ENCODE results near the gene EP400. TPM values are rescaled to one million over a fixed set of nuclear protein-coding genes. Genes with fewer than 3 reads are reported as not detected.

The EP400 gene
- 10 to 100 TPM; 21.3 to 39.8 (median 24.5) TPM for total RNA-seq
- polyA plus RNA-seq: 10 to 100 TPM in 1 of 3 donors, 1 to 10 TPM in 2; 5.2 to 12.0 (median 6.4) TPM
- long read RNA-seq, donor 1: 0 reads
- long read RNA-seq, donor 2, full-length matches to known transcripts: 2 of 2 reads
- long read RNA-seq, donor 2, partial matches to known transcripts: 0 of 2 reads
- long read RNA-seq, donor 2, other reads (novel, unspliced or antisense): 0 of 2 reads
- long read RNA-seq, donor 3, full-length matches to known transcripts: 4 of 4 reads
- long read RNA-seq, donor 3, partial matches to known transcripts: 0 of 4 reads
- long read RNA-seq, donor 3, other reads (novel, unspliced or antisense): 0 of 4 reads
- long read RNA-seq, donor 4: 0 reads
- long read RNA-seq, donor 5, partial matches to known transcripts: 16 of 18 reads
- long read RNA-seq, donor 5, other reads (novel, unspliced or antisense): 0 of 18 reads
- long read RNA-seq, donor 6, full-length matches to known transcripts: 8 of 15 reads
- long read RNA-seq, donor 6, partial matches to known transcripts: 7 of 15 reads
- long read RNA-seq, donor 6, other reads (novel, unspliced or antisense): 0 of 15 reads
- long read RNA-seq, donor 7, full-length matches to known transcripts: 6 of 6 reads
- long read RNA-seq, donor 7, partial matches to known transcripts: 0 of 6 reads
- long read RNA-seq, donor 7, other reads (novel, unspliced or antisense): 0 of 6 reads
- long read RNA-seq, donor 8, full-length matches to known transcripts: 4 of 17 reads
- long read RNA-seq, donor 8, partial matches to known transcripts: 13 of 17 reads
- long read RNA-seq, donor 8, other reads (novel, unspliced or antisense): 0 of 17 reads
- long read RNA-seq, donor 9, full-length matches to known transcripts: 1 of 1 reads
- long read RNA-seq, donor 9, partial matches to known transcripts: 0 of 1 reads
- long read RNA-seq, donor 9, other reads (novel, unspliced or antisense): 0 of 1 reads
- long read RNA-seq, donor 10: 0 reads

GRCh38 chr12:131949431-131950181 lies at the start of gene EP400:
Gene EP400 (plus strand): TSS chr12:131949942. CDS start chr12:131960620, 10,678 bp downstream.
- peak; percentile 98 for DNase-seq
- Histone ChIP-seq H3K9me3 (no peaks in the 10 kb centered on the region), H3K4me3 (peak within 1 kb of the TSS; percentile 91 to 100 (median 96)), H3K27me3 (no peaks in the 10 kb centered on the region), H3K36me3 (peaks cover 2 to 8% (median 5%) of the 10 kb centered on the region in 4 donors), H3K4me1 (peaks cover 15 to 51% (median 43%) of the 10 kb centered on the region in 4 donors), H3K27ac (peak within 1 kb of the TSS; percentile 80 to 91 (median 85))
- intact Hi-C loops (cut with DNase I; ENCODE audit: low total_unique reads): no loop called here
- TF ChIP-seq CTCF (IDR thresholded peaks at IDR 0.05) (peak in 3 of 7 experiments; percentile 27 to 77 (median 59)), POLR2A (IDR thresholded peaks at IDR 0.05) (no peak), EP300 (IDR thresholded peaks at IDR 0.05) (no peak), POLR2AphosphoS5 (IDR thresholded peaks at IDR 0.05) (peak; percentile 69 to 86 (median 70))
- WGBS, 5 donors: 2 to 9% (median 3%) methylated on average over 8 to 97 of the region's 97 CpGs

- H3K9me3 ChIP-seq: no peaks in the 10 kb centered on the region
- no peak for TF ChIP-seq EP300 (IDR thresholded peaks at IDR 0.05)
- TF ChIP-seq POLR2AphosphoS5 (IDR thresholded peaks at IDR 0.05): no peak
- TF ChIP-seq CTCF (IDR thresholded peaks at IDR 0.05): no peak
- no peak for TF ChIP-seq POLR2A (IDR thresholded peaks at IDR 0.05)
- peaks cover 0 to 32% (median 24%) of the 10 kb centered on the region in 4 donors for H3K36me3 ChIP-seq
- no peaks in the 10 kb centered on the region for H3K27me3 ChIP-seq
- peaks cover 58 to 94% (median 81%) of the 10 kb centered on the region in 4 donors for H3K4me1 ChIP-seq
- H3K4me3 ChIP-seq: no peak overlapping the region
- DNase-seq: peak in 1 of 2 donors; percentile 6
- H3K27ac ChIP-seq: no peak overlapping the region
- intact Hi-C loops (cut with DNase I; ENCODE audit: low total_unique reads): no loop called here
- 78 to 91% (median 87%) methylated on average over 5 to 6 of the region's 6 CpGs for WGBS, 5 donors
These were observed 49.3 kb upstream of the EP400 start for GRCh38 chr12:131900397-131900796.

- 47 to 64% (median 57%) methylated on average over 26 to 30 of the region's 30 CpGs for WGBS, 5 donors
- DNase-seq: peak in 1 of 2 donors; percentile 72
- Histone ChIP-seq H3K36me3 (peaks cover 0 to 36% (median 30%) of the 10 kb centered on the region in 4 donors), H3K27me3 (no peaks in the 10 kb centered on the region), H3K4me1 (peaks cover 54 to 89% (median 72%) of the 10 kb centered on the region in 4 donors), H3K27ac (peak overlapping the region in 4 of 5 donors; percentile 1 to 60 (median 52)), H3K9me3 (no peaks in the 10 kb centered on the region), H3K4me3 (peak overlapping the region in 2 of 4 donors; percentile 6 to 15)
- intact Hi-C loops (cut with DNase I; ENCODE audit: low total_unique reads): no loop called here
- TF ChIP-seq EP300 (IDR thresholded peaks at IDR 0.05) (no peak), CTCF (IDR thresholded peaks at IDR 0.05) (no peak), POLR2AphosphoS5 (IDR thresholded peaks at IDR 0.05) (peak in 1 of 3 donors; percentile 18)
These were observed 48.1 kb upstream of the EP400 start for GRCh38 chr12:131901431-131902331.
